A673 (cell line): ENCODE measurements around the gene KRT71.

ENCODE experiments used
- EZH2 ChIP-seq: fragments of 200-600 bp; sonication (generic); IDR thresholded peaks from 2 replicates; pipeline ENCODE4 v1.6.1; 2017; ENCODE audit warnings: borderline replicate concordance, low read depth, mild to moderate bottlenecking, mixed read lengths, antibody characterized with exemption, low read length; ENCODE audit not compliant: poor library complexity, severe bottlenecking
- TF ChIP-seq, protein P1 (sequence below): fragments of 300-800, 200-600 bp; sonication (generic); conservative IDR thresholded peaks from 2 replicates; pipeline ENCODE4 v1.5.1; 2017; ENCODE audit warnings: low read depth, mild to moderate bottlenecking, antibody characterized with exemption, low read length, moderate library complexity, mixed read lengths

DNA sequence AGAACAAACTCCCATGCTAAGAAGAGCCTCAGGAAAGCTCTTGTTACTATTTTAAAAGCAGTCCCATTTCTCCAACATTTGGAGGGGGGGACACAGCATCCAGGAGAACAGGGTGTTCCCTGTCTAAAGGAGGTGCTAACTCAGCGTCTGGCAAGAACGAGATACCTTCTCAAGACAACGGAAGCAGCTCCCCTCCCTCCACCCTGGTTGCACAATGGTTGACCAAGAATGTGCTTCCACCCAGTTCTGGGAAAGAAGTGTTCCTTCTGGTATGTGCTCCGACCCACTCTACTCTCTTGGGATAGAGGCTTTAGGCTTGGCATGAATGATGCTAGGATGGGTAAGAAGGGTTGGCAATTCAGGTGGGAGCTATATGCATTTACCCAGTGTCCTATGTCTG lies 58.4 kb downstream of the KRT71 start:
- TF ChIP-seq, protein P1, sequence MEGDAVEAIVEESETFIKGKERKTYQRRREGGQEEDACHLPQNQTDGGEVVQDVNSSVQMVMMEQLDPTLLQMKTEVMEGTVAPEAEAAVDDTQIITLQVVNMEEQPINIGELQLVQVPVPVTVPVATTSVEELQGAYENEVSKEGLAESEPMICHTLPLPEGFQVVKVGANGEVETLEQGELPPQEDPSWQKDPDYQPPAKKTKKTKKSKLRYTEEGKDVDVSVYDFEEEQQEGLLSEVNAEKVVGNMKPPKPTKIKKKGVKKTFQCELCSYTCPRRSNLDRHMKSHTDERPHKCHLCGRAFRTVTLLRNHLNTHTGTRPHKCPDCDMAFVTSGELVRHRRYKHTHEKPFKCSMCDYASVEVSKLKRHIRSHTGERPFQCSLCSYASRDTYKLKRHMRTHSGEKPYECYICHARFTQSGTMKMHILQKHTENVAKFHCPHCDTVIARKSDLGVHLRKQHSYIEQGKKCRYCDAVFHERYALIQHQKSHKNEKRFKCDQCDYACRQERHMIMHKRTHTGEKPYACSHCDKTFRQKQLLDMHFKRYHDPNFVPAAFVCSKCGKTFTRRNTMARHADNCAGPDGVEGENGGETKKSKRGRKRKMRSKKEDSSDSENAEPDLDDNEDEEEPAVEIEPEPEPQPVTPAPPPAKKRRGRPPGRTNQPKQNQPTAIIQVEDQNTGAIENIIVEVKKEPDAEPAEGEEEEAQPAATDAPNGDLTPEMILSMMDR, result no peak
- no peak for TF ChIP-seq EZH2
